ENCODE results near the gene STARD8. TPM values are rescaled to one million over a fixed set of nuclear protein-coding genes. Genes with fewer than 3 reads are reported as not detected.

STARD8 gene
- total RNA-seq, 1 donor from 2014 or later = 9.9 TPM

DNA sequence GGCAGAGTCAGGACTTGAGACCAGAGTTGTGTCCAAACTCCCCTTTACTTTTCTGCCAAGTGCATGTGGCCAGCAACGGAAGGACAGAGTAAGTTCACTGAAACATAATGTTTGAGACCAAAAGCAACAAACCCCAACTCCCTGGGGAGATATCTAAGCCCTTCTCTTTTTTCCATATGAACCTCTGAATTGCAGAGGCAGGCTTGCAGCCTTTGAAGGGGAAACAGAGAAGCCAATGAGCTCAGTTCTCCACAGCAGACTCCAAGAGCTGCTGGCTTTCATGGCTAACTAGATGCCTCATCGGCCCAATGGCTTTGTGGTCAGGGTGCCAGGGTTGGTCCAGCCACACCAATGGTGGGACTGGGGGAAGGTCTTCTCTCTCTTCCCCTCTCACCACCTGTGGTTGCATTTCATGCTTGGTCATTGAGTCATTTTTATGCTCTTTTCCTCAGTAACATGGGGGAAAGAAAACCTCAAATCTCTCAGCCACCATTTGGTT lies 34.0 kb downstream of the STARD8 start:
- TF ChIP-seq, protein P1, sequence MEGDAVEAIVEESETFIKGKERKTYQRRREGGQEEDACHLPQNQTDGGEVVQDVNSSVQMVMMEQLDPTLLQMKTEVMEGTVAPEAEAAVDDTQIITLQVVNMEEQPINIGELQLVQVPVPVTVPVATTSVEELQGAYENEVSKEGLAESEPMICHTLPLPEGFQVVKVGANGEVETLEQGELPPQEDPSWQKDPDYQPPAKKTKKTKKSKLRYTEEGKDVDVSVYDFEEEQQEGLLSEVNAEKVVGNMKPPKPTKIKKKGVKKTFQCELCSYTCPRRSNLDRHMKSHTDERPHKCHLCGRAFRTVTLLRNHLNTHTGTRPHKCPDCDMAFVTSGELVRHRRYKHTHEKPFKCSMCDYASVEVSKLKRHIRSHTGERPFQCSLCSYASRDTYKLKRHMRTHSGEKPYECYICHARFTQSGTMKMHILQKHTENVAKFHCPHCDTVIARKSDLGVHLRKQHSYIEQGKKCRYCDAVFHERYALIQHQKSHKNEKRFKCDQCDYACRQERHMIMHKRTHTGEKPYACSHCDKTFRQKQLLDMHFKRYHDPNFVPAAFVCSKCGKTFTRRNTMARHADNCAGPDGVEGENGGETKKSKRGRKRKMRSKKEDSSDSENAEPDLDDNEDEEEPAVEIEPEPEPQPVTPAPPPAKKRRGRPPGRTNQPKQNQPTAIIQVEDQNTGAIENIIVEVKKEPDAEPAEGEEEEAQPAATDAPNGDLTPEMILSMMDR (conservative IDR thresholded peaks at IDR 0.05) = no peak
- peaks cover 6% of the 10 kb centered on the region for H3K27me3 Mint-ChIP-seq
- no peak overlapping the region for H3K4me3 Mint-ChIP-seq
- H3K27ac Mint-ChIP-seq = no peak overlapping the region
- H3K9me3 Mint-ChIP-seq = no peaks in the 10 kb centered on the region
- peaks cover 17% of the 10 kb centered on the region for H3K4me1 Mint-ChIP-seq (ENCODE audit: unreplicated experiment)
- no peak for DNase-seq (ENCODE audit: extremely low spot score, unreplicated experiment)
- no peaks in the 10 kb centered on the region for H3K36me3 Mint-ChIP-seq

DNA sequence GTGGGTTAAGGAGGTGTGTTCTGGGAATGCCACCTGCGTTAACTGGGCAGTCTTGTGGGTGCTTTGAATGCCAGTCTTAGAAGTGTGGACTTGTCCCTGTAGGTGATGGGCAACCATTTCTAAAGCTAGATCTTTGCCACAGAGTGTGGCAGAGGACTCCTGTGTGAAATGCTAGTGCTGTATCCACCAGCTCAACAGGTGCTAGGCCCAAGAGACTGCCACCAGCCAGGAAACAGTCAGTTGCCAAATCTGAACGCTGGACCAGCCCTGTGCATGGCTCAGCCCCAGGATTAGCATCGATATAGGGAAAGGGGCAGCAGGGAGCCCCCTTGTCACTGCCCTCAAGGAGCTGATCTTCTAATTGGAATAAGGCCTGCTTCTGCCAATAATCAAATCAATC lies 35.3 kb downstream of the STARD8 start:
- no peak for DNase-seq (ENCODE audit: extremely low spot score, unreplicated experiment)
- H3K27me3 Mint-ChIP-seq = peaks cover 14% of the 10 kb centered on the region
- H3K4me1 Mint-ChIP-seq (ENCODE audit: unreplicated experiment) = peaks cover 26% of the 10 kb centered on the region
- H3K36me3 Mint-ChIP-seq = no peaks in the 10 kb centered on the region
- TF ChIP-seq, protein P1 (conservative IDR thresholded peaks at IDR 0.05) = no peak
- no peak overlapping the region for H3K27ac Mint-ChIP-seq
- H3K4me3 Mint-ChIP-seq = no peak overlapping the region
- H3K9me3 Mint-ChIP-seq = no peaks in the 10 kb centered on the region

DNA sequence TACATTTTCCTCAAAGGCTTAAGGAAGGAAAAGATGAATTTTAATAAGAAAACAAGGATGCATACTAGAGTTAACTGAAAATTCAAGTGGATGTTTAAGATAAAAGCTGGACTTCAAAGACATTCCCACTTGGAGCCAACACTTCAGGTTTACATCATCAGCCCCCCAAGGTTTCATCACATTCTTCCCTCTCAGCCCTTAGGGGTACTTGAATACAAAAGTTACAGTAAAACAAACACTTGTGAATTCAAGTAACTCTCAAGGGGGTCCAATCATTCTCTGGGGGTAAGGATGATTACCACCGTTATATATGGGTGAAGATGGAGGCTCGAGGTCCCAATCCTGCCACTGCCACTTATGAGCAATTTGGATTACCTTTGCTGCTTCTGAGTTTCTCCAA lies 36.1 kb downstream of the STARD8 start:
- H3K36me3 Mint-ChIP-seq = no peaks in the 10 kb centered on the region
- H3K27ac Mint-ChIP-seq = no peak overlapping the region
- H3K4me1 Mint-ChIP-seq (ENCODE audit: unreplicated experiment) = peaks cover 20% of the 10 kb centered on the region
- H3K27me3 Mint-ChIP-seq = peaks cover 14% of the 10 kb centered on the region
- no peak overlapping the region for H3K4me3 Mint-ChIP-seq
- TF ChIP-seq, protein P1 (conservative IDR thresholded peaks at IDR 0.05) = no peak
- H3K9me3 Mint-ChIP-seq = no peaks in the 10 kb centered on the region
- DNase-seq (ENCODE audit: extremely low spot score, unreplicated experiment) = no peak

DNA sequence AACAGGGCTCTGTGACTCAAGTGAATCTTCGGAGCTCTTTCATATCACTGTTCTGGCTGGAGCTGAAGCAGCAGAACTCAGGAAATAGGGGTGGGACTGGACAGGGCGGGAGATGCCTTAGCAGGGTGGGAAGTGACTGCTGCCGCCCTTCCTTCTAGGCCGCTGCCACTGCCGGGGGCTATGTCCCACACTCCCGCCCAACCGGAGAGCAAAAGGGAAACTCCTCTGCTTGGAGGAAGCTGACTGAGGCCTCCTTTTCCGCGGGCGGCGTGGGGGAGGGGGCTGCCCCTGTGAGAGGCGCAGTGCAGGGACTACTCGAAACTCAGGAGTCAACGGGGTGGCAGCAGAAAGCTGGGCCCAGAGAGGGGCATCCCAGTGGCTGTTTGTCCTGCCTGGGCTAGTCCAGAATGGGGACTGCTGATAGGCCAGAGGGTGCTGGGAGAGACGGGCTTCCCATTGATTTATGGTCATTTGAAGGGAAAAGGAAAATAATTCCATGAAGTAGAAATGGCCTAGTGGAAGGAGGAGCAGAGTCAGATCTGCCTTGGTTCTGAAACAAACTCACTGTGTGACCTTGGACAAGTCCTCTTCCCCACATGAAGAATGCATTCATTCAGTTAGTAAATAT lies 36.9 kb downstream of the STARD8 start:
- peaks cover 20% of the 10 kb centered on the region for H3K4me1 Mint-ChIP-seq (ENCODE audit: unreplicated experiment)
- peak overlapping the region; percentile 44 for H3K4me3 Mint-ChIP-seq
- no peak overlapping the region for H3K27ac Mint-ChIP-seq
- no peaks in the 10 kb centered on the region for H3K9me3 Mint-ChIP-seq
- H3K27me3 Mint-ChIP-seq = peaks cover 14% of the 10 kb centered on the region
- H3K36me3 Mint-ChIP-seq = no peaks in the 10 kb centered on the region
- DNase-seq (ENCODE audit: extremely low spot score, unreplicated experiment) = no peak
- TF ChIP-seq, protein P1 (conservative IDR thresholded peaks at IDR 0.05) = no peak

DNA sequence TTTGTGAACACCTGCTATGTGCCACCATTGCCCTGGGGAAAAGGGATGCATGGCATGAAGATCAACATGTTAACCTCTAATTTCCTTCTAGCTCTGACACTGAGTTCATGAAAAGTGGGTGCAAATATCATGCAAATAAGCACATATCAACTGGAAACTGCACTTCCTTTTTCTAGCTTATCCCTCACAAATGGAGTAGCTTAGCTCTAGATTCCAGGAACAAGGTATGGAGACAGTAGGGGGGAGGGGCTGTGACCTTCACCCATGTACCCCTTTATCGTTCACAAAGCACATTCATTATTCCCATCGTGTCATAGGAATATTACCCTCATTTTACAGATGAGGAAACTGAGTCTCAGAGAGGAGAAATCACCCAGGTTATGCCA lies 37.4 kb downstream of the STARD8 start:
- Mint-ChIP-seq H3K4me1 (ENCODE audit: unreplicated experiment) (peaks cover 20% of the 10 kb centered on the region), H3K27ac (no peak overlapping the region), H3K36me3 (no peaks in the 10 kb centered on the region), H3K27me3 (peaks cover 14% of the 10 kb centered on the region), H3K4me3 (no peak overlapping the region), H3K9me3 (no peaks in the 10 kb centered on the region)
- TF ChIP-seq, protein P1 (conservative IDR thresholded peaks at IDR 0.05) = no peak
- no peak for DNase-seq (ENCODE audit: extremely low spot score, unreplicated experiment)

Data from type B pancreatic cell (in vitro differentiated cells).